Measurements from ENCODE around the gene HERC2. TPM values are rescaled to one million over a fixed set of nuclear protein-coding genes. Genes with fewer than 3 reads are reported as not detected.

The HERC2 gene
- total and polyA plus RNA-seq, 2 of the 13 experiments (the other 11 are each of a cell fraction or from before 2014, with no cell fraction given), result 17.6 to 24.8 TPM

GRCh38 chr15:28082891-28083684 lies 238.9 kb downstream of the HERC2 start (continued):
- no peak for TF ChIP-seq ZNF407 (CRISPR knock-in tag; IDR thresholded peaks at IDR 0.05; ENCODE audit: not compliant biosample characterization)
- no peak for TF ChIP-seq U2AF2 (IDR thresholded peaks at IDR 0.05; ENCODE audit: low read depth, low read length)
- TF ChIP-seq KDM3A (CRISPR knock-in tag; IDR thresholded peaks at IDR 0.05; ENCODE audit: low read depth), result no peak
- TF ChIP-seq SRSF4 (IDR thresholded peaks at IDR 0.05; ENCODE audit: low read depth, low read length, poor library complexity, severe bottlenecking), result no peak
- TF ChIP-seq MAFG (CRISPR knock-in tag; IDR thresholded peaks at IDR 0.05), result no peak
- no peak for TF ChIP-seq ZNF724P (CRISPR knock-in tag; IDR thresholded peaks at IDR 0.05; ENCODE audit: borderline replicate concordance)
- no peak for TF ChIP-seq ZNF577 (CRISPR knock-in tag; IDR thresholded peaks at IDR 0.05; ENCODE audit: borderline replicate concordance, low read depth)
- no peak for TF ChIP-seq ZNF256 (CRISPR knock-in tag; conservative IDR thresholded peaks at IDR 0.05)
- TF ChIP-seq ZNF224 (CRISPR knock-in tag; IDR thresholded peaks at IDR 0.05), result no peak
- TF ChIP-seq PLSCR1 (CRISPR knock-in tag; IDR thresholded peaks at IDR 0.05; ENCODE audit: borderline replicate concordance), result no peak
- TF ChIP-seq ZNF337 (CRISPR knock-in tag; IDR thresholded peaks at IDR 0.05; ENCODE audit: borderline replicate concordance, low read depth), result no peak
- TF ChIP-seq ZHX2 (IDR thresholded peaks at IDR 0.05; ENCODE audit: low read depth), result no peak
- no peak for TF ChIP-seq ZHX2 (CRISPR knock-in tag; IDR thresholded peaks at IDR 0.05; ENCODE audit: borderline replicate concordance)
- no peak for TF ChIP-seq NKX3-1 (CRISPR knock-in tag; IDR thresholded peaks at IDR 0.05)

Data from HepG2 (cell line).